A549 (cell line): ENCODE measurements around the gene EPDR1.

Source experiments
- CBX8 ChIP-seq: fragments of 200-600 bp; sonication (generic); IDR thresholded peaks from 2 replicates; pipeline ENCODE4 v1.6.1; 2016
- EP300 ChIP-seq, 2 experiments: fragments of >200 bp; sonication (Bioruptor Twin); formaldehyde crosslinking; IDR thresholded peaks; 2 replicates in 1 of 2; 3 replicates in 1 of 2; pipeline ENCODE4 v1.6.1; 2016 to 2017
- HMGXB4 ChIP-seq: fragments of 250-450 bp; sonication (Bioruptor Pico); IDR thresholded peaks from 2 replicates; pipeline ENCODE4 v1.5.0; 2021; ENCODE audit warnings: mild to moderate bottlenecking, moderate library complexity, borderline replicate concordance
- KDM5A ChIP-seq: fragments of 200-600 bp; sonication (generic); IDR thresholded peaks from 2 replicates; pipeline ENCODE4 v1.6.1; 2016; ENCODE audit warnings: antibody characterized with exemption, mild to moderate bottlenecking
- NPAS2 ChIP-seq: fragments of 250-450 bp; sonication (Bioruptor Pico); IDR thresholded peaks from 2 replicates; pipeline ENCODE4 v1.8.0; 2022; ENCODE audit warnings: mild to moderate bottlenecking, moderate library complexity, borderline replicate concordance
- POLR2A ChIP-seq: IDR thresholded peaks from 2 replicates; pipeline ENCODE4 v1.6.1; 2012; ENCODE audit warnings: mild to moderate bottlenecking, low read length
- RFX5 ChIP-seq: fragments of 450-650 bp; IDR thresholded peaks from 2 replicates; pipeline ENCODE4 v1.7.1; 2014; ENCODE audit warnings: antibody characterized with exemption, mild to moderate bottlenecking, moderate library complexity
- SMC3 ChIP-seq: fragments of >200 bp; sonication (Bioruptor Twin); formaldehyde crosslinking; IDR thresholded peaks from 3 replicates; pipeline ENCODE4 v1.6.1; 2018; ENCODE audit warnings: inconsistent platforms
- TF ChIP-seq, protein P1 (sequence below): fragments of >200 bp; sonication (Bioruptor Twin); formaldehyde crosslinking; IDR thresholded peaks from 3 replicates; pipeline ENCODE4 v1.5.1; 2016
- TF ChIP-seq, protein P2 (sequence below): IDR thresholded peaks from 2 replicates; pipeline ENCODE4 v1.6.1; 2012
- TF ChIP-seq, protein P3 (sequence below): fragments of 200-600 bp; sonication (generic); IDR thresholded peaks from 2 replicates; pipeline ENCODE4 v1.6.1; 2016; ENCODE audit warnings: antibody characterized with exemption, mild to moderate bottlenecking, moderate library complexity
- TF ChIP-seq, protein P4 (sequence below): IDR thresholded peaks from 2 replicates; pipeline ENCODE4 v1.6.1; 2012

GRCh38 chr7:37957221-37957970 is 37.0 kb downstream of the EPDR1 start:
- TF ChIP-seq CBX8: no peak
- TF ChIP-seq, protein P1, sequence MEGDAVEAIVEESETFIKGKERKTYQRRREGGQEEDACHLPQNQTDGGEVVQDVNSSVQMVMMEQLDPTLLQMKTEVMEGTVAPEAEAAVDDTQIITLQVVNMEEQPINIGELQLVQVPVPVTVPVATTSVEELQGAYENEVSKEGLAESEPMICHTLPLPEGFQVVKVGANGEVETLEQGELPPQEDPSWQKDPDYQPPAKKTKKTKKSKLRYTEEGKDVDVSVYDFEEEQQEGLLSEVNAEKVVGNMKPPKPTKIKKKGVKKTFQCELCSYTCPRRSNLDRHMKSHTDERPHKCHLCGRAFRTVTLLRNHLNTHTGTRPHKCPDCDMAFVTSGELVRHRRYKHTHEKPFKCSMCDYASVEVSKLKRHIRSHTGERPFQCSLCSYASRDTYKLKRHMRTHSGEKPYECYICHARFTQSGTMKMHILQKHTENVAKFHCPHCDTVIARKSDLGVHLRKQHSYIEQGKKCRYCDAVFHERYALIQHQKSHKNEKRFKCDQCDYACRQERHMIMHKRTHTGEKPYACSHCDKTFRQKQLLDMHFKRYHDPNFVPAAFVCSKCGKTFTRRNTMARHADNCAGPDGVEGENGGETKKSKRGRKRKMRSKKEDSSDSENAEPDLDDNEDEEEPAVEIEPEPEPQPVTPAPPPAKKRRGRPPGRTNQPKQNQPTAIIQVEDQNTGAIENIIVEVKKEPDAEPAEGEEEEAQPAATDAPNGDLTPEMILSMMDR: no peak
- TF ChIP-seq SMC3: no peak
- TF ChIP-seq NPAS2 (CRISPR knock-in tag): no peak
- TF ChIP-seq, protein P2, sequence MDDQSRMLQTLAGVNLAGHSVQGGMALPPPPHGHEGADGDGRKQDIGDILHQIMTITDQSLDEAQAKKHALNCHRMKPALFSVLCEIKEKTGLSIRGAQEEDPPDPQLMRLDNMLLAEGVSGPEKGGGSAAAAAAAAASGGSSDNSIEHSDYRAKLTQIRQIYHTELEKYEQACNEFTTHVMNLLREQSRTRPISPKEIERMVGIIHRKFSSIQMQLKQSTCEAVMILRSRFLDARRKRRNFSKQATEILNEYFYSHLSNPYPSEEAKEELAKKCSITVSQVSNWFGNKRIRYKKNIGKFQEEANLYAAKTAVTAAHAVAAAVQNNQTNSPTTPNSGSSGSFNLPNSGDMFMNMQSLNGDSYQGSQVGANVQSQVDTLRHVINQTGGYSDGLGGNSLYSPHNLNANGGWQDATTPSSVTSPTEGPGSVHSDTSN: no peak
- no peak for TF ChIP-seq RFX5
- no peak for TF ChIP-seq POLR2A
- no peak for TF ChIP-seq EP300 (IDR thresholded peaks at IDR 0.05)
- TF ChIP-seq, protein P3, sequence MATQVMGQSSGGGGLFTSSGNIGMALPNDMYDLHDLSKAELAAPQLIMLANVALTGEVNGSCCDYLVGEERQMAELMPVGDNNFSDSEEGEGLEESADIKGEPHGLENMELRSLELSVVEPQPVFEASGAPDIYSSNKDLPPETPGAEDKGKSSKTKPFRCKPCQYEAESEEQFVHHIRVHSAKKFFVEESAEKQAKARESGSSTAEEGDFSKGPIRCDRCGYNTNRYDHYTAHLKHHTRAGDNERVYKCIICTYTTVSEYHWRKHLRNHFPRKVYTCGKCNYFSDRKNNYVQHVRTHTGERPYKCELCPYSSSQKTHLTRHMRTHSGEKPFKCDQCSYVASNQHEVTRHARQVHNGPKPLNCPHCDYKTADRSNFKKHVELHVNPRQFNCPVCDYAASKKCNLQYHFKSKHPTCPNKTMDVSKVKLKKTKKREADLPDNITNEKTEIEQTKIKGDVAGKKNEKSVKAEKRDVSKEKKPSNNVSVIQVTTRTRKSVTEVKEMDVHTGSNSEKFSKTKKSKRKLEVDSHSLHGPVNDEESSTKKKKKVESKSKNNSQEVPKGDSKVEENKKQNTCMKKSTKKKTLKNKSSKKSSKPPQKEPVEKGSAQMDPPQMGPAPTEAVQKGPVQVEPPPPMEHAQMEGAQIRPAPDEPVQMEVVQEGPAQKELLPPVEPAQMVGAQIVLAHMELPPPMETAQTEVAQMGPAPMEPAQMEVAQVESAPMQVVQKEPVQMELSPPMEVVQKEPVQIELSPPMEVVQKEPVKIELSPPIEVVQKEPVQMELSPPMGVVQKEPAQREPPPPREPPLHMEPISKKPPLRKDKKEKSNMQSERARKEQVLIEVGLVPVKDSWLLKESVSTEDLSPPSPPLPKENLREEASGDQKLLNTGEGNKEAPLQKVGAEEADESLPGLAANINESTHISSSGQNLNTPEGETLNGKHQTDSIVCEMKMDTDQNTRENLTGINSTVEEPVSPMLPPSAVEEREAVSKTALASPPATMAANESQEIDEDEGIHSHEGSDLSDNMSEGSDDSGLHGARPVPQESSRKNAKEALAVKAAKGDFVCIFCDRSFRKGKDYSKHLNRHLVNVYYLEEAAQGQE: no peak
- TF ChIP-seq KDM5A: no peak
- no peak for TF ChIP-seq HMGXB4
- TF ChIP-seq, protein P4, sequence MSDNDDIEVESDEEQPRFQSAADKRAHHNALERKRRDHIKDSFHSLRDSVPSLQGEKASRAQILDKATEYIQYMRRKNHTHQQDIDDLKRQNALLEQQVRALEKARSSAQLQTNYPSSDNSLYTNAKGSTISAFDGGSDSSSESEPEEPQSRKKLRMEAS: no peak
